Activated CD4-positive, alpha-beta T cell treated with anti-CD3 and anti-CD28 coated beads, Interleukin-2, amount 50 U/mL, for 24 hours (primary cell): Measurements from ENCODE around the gene RIPOR1.
"Not testable (repeated sequence)": the region's sequence is repeated elsewhere in the genome, so short reads cannot be mapped to it uniquely, and the experiment has no call there.

Experiments used
- DNase-seq, 2 donors: peaks; one replicate each; pipeline ENCODE4 v3.0.0-alpha.2; 2020; ENCODE audit warnings: low read depth in 1 of 2, low spot score in 1 of 2

Gene RIPOR1

GRCh38 chr16:67528222-67528869 is at the start of gene RIPOR1:
Gene RIPOR1, plus strand, starts transcription at chr16:67528829. Its CDS starts 9,618 bp downstream, at chr16:67538447.
- no peak for DNase-seq

DNA sequence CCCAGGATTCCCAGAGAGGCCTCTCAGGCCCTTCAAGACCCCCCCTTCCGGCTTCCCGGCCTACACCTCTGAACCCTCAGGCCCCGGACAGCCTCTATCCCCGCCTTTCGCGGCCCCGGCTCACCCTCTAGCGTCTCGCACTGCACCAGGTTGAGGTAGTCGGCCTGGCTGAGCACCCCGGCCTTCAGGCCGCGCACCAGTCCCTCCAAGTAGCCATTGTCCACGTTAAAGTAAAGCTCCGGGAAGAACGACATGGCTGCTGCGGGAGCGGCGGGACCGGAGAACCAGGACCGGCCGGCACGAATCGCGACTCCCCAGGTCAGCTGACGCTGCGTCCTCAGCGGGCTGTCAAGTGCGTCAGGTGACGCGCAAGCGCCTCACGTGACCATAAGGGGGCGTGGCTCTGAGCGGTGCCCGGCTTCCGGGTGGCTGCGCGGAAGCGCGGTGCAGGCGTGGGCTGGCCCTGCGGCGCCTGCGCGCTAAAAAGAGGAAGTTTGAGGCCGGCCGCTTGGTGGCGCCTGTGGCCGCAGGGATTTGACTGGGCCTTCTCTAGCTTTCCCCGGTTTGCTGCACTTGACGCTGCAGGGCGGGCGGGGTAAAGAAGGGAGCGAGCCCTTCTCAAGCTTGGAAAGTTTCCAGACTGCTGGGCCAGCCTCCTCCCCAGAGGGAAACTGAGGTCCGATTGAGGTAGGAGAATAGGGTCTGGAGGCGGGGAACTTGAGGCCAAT is 47.6 kb upstream of the RIPOR1 start, which contains the start of gene ATP6V0D1:
TSS of gene ATP6V0D1 (minus strand) at position 325 of the 728 bp plus-strand sequence. CDS start at position 254, 71 bp downstream.
- DNase-seq = peak; percentile 95 to 97

GRCh38 chr16:67481561-67482232 is 46.9 kb upstream of the RIPOR1 start:
- DNase-seq = peak in 1 of 2 donors; percentile 38

- no peak for DNase-seq
These were observed 46.2 kb upstream of the RIPOR1 start for GRCh38 chr16:67482233-67482924.

- no peak for DNase-seq
These were observed 45.5 kb upstream of the RIPOR1 start, which contains the start of gene AGRP for GRCh38 chr16:67483150-67483549. Gene AGRP, minus strand, starts transcription at chr16:67483547. Its CDS starts 149 bp downstream, at chr16:67483398.

- DNase-seq = no peak
These were observed 44.7 kb upstream of the RIPOR1 start for GRCh38 chr16:67483731-67484525.

DNA sequence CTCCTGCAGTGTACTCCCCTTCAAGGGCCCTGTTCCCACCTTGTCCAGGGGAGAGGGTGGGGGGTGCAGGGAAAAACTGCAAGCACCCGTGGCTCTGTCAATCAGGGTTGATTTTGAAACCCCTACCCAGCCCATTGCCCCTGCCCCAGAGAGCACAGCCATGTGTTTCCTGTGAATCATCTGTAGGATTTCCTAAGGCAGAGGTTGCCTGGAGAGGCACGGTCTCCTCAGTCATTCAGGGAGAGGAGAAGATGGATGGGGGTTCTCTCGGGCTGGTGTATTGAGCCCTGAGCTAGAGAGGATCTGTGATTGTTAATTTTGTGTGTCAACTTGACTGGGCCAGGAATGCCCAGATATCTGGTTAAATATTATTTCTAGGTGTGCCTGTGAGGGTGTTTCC is 41.8 kb upstream of the RIPOR1 start:
- no peak for DNase-seq

GRCh38 chr16:67487561-67487960 is 41.1 kb upstream of the RIPOR1 start:
- not testable (repeated sequence) for DNase-seq

- no peak for DNase-seq
These were observed 39.1 kb upstream of the RIPOR1 start for GRCh38 chr16:67489401-67490083.

GRCh38 chr16:67490335-67491096 is 38.1 kb upstream of the RIPOR1 start:
- DNase-seq = no peak

DNA sequence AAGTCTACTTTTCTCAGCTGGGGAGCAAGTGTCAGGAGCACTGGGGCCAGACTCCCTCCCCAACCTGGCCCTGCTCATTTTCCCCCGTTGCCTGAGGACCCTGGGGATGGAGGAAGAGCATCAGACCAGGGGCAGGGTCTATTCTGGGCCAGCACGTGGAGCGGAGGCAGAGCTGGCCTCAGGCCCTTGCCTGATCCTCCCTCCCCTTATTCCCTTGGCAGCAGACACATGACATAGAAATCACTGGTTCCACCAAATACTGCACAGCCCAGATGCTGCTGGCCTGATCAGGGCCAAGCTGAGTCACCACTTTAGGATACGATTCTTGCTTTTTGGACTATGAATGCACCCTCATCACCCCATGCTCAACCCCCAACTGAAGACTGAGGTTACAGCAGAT is 29.5 kb upstream of the RIPOR1 start:
- DNase-seq = no peak

GRCh38 chr16:67504031-67505021 is 24.3 kb upstream of the RIPOR1 start:
- no peak for DNase-seq

- no peak for DNase-seq
These were observed 22.2 kb upstream of the RIPOR1 start for GRCh38 chr16:67506468-67506867.

GRCh38 chr16:67509016-67509415 is 19.6 kb upstream of the RIPOR1 start:
- no peak for DNase-seq

DNA sequence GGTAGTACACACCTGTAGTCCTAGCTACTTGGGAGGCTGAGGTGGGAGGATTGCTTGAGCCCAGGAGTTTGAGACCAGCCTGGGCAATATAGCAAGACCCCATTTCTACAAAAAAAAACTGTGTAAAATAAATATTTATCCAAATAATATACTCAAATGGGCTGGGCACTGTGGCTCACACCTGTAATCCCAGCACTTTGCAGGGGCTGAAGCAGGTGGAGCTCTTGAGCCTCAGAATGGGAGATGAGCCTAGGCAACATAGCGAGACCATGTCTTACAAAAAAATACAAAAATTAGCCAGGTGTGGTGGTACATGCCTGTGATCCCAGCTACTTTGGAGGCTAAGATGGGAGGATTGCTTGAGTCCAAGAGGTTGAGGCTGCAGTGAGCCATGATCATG is 14.7 kb upstream of the RIPOR1 start:
- not testable (repeated sequence) for DNase-seq

DNA sequence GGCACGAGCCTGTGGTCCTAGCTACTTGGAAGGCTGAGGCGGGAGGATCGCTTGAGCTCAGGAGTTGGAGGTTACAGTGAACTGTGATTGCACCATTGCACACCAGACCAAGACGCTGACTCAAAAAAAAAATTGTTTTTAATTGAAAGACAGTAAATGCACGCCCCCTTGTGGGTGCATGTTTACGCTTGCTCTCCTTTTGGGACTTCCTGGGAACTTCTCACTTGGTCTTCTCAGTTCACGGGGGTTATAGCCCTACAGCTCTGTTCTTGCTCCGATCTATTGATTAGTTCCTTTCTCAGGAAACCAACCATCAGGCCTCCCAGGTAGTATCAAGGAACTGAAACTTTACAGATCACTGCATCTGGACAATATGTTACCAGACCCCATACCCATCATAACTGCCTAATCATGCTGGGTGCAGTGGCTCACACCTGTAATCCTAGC is 14.2 kb upstream of the RIPOR1 start:
- DNase-seq = peak; percentile 54 to 71

DNA sequence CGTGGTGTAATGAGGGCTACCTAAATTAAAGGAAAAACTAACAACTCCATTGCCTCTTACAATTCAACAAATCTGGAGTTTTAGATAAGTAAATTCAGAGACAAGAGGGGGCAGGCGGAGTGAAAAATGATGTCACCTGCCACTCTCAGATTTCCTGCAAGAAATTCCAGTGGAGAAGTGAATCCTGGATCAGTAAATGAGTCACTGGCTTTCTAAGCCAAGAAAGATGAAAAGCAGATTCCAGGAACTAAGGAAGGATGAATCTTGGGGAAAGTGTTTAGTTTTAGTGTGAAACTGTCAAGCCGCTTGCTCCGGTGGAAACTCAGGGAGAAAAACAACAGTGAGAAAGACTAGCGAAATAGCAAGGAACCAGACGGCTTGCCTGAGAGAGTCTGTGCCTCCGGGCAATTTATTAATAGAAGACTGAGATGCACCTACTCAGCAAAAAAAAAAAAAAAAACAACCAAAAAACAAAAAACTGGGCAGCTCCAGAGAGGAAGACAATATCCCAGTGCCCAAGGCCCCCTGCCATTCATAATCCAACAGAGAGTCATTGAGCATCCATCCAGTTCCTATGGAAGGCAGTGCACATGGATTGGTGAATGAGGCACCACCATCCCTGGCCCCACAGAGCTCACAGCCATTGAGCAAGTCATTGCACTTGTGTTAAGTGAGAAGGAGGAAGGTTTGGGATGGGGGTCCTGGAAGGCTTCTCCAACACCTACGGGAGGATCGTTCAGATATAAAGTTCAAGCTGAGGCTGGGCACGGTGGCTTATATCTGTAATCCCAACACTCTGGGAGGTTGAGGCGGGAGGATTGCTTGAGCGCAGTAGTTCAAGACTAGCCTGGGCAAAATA is 12.1 kb upstream of the RIPOR1 start:
- DNase-seq = no peak
